ENCODE data around the gene ATP5MG. TPM values are rescaled to one million over a fixed set of nuclear protein-coding genes. Genes with fewer than 3 reads are reported as not detected.

Gene ATP5MG, protein sequence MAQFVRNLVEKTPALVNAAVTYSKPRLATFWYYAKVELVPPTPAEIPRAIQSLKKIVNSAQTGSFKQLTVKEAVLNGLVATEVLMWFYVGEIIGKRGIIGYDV
- total RNA-seq = 54.4 and 62.5 TPM in 2 replicates

DNA sequence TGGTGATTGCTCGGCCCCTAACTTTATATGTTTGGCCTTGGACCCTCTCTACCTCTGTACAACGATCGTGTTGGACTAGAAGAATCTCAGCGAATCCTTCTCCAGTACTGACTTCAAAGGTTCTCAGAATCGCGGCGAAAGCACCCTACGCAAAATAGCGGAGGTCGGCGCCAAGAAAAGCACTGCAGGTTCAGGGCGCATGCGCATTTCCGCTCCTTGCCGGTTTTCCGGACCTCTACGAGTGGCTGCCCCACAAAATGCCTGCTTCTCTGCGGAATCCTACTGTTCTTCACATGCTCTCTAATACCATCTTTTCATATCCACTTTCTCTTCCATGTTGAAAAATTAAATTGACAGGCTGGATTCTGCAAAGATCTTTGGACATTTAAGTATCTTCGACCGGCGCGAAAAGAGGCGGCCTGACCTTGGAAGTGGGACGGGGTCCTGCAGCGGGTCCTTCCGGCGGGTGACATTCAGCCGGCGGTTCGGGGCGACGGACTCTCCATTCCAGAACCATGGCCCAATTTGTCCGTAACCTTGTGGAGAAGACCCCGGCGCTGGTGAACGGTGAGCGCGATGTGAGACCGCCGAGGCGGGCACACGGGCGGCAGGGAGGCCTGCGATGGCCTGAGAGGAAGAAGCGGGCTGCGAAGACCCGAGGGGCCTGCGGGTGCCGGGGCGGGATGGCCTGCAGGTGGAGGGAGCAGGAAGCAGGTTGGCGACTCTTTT is at the start of gene ATP5MG:
TSS of gene ATP5MG (plus strand) at position 456 of the 729 bp plus-strand sequence. CDS start at position 516, 60 bp downstream.

DNA sequence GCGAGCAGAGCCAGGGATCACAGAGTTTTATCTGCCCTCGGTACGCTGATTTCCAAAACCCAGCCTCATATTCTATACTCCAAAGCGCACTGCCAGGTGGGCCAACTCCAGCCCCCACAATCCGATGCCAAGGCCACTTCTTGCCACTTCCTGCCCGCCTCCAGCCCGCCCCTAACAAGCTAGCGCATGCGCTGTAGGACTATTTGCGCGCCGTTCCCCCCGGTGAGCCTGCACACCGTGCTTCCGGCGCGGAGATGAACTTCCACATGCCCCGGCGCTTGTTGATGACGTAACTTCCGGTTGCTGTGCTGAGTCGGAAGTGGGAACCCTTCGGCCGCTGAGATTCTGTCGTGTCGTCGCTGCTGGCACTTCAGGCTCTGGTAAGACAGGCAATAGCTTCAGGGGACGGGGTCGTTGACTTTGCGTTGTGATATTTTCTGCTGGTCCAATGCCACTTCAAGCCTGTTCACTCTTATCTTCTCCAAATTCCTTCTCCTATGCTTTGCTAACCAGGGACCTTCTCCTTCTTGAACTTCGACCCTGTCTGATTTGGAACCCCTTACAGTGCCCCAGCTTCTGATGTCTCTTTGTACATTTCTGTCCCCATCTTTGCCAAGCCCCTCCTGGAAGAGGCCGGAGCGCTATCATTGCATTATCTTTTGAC is 42.0 kb upstream of the ATP5MG start, which contains the start of gene UBE4A:
TSS of gene UBE4A (plus strand) at position 306 of the 664 bp plus-strand sequence. CDS start 5,481 bp downstream, outside the sequence.

DNA sequence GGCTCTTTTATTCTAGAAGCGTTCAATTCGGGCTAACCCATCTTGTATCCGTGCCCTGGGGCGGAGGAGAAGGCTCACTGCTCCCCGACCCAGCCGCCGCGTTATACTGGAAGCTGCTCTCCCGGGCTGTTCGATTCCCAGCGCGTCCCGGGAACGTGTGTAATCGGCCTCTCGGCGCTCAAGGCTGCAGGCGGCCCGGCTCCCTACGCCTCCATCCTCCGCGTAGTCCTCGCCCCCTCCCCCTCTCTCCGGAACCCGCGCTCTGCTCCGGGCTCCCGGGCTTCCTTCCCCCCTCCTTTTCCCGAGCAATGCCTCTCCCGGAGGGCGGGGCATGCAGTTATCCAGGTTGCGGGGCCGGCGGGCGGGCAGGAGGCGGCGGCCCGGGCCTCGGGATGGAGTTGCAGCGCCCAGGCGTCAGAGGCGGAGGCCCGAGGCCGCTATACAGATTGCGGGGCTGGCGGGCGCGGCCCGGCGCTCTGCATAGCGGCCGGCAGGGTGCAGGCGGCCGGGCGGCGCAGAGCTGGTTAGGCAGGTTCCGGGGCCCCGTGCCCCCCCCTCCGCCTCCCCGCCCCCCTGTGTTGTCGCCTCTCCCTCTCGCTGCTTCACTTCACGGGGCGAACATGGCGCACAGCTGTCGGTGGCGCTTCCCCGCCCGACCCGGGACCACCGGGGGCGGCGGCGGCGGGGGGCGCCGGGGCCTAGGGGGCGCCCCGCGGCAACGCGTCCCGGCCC is 34.7 kb downstream of the ATP5MG start, which contains the start of gene KMT2A:
TSS of gene KMT2A (plus strand) at position 600 of the 732 bp plus-strand sequence. CDS start at position 621, 21 bp downstream.

Other genes starting within 250 kb of the ATP5MG start
- gene SCN4B, start 248.8 kb upstream of the ATP5MG start, total RNA-seq = 0.28 TPM in 1 of 2 replicates, not detected in the other
- gene SCN2B, start 225.0 kb upstream of the ATP5MG start, total RNA-seq = not detected in 2 replicates
- not detected in 2 replicates for gene JAML, start 176.6 kb upstream of the ATP5MG start, total RNA-seq
- 1.3 and 2.0 TPM in 2 replicates for gene MPZL3, start 149.2 kb upstream of the ATP5MG start, total RNA-seq
- 0.19 and 1.1 TPM in 2 replicates for gene MPZL2, start 137.3 kb upstream of the ATP5MG start, total RNA-seq
- gene CD3E, start 96.9 kb upstream of the ATP5MG start, total RNA-seq = not detected in 2 replicates
- gene CD3D, start 58.9 kb upstream of the ATP5MG start, total RNA-seq = not detected in 2 replicates
- gene CD3G, start 57.3 kb upstream of the ATP5MG start, total RNA-seq = not detected in 2 replicates
- gene UBE4A, start 42.0 kb upstream of the ATP5MG start, total RNA-seq = 33.3 and 36.0 TPM in 2 replicates
- 12.8 and 20.9 TPM in 2 replicates for gene KMT2A, start 34.9 kb downstream of the ATP5MG start, total RNA-seq
- 0.58 and 1.7 TPM in 2 replicates for gene TTC36, start 125.9 kb downstream of the ATP5MG start, total RNA-seq
- 10.9 and 15.5 TPM in 2 replicates for gene TMEM25, start 129.6 kb downstream of the ATP5MG start, total RNA-seq
- gene IFT46, start 164.3 kb downstream of the ATP5MG start, total RNA-seq = 21.7 and 27.0 TPM in 2 replicates
- 159 and 212 TPM in 2 replicates for gene ARCN1, start 170.8 kb downstream of the ATP5MG start, total RNA-seq
- gene PHLDB1, start 206.0 kb downstream of the ATP5MG start, total RNA-seq = 62.0 and 99.7 TPM in 2 replicates

Measured in regular cardiac myocyte (primary cell).